Measurements from ENCODE around the gene GOLGA8H.
"Not testable (repeated sequence)": the region's sequence is repeated elsewhere in the genome, so short reads cannot be mapped to it uniquely, and the experiment has no call there.

Gene GOLGA8H, protein sequence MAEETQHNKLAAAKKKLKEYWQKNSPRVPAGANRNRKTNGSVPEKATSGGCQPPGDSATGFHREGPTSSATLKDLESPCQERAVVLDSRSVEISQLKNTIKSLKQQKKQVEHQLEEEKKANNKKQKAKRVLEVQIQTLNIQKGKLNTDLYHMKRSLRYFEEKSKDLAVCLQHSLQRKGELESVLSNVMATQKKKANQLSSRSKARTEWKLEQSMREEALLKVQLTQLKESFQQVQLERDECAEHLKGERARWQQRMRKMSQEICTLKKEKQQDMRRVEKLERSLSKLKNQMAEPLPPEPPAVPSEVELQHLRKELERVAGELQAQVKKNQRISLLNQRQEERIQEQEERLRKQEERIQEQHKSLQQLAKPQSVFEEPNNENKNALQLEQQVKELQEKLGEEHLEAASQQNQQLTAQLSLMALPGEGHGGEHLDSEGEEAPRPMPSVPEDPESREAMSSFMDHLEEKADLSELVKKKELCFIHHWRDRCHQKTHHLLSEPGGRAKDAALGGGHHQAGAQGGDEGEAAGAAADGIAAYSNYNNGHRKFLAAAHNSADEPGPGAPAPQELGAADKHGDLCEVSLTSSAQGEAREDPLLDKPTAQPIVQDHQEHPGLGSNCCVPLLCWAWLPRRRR

DNA sequence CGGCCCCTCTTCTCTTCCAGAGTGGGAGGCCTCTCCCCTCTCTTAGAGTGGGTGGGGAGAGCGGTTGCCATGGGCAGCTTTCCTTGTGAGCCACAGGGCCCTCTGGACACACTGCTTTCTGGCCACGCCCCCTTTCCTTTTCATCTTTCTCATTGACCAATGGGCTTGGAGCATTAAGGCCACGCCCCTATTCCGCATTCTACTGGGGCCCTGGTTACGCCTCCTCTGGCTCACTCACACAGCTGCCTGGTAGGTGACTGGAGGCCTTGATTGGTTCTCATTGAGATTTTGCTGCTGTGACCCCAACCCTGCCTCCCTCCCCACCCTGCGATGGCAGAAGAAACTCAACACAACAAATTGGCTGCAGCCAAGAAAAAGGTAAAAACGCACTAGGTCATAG lies at the start of gene GOLGA8H:
TSS of gene GOLGA8H (plus strand) at position 233 of the 400 bp plus-strand sequence. CDS start at position 331, 98 bp downstream.
- not testable (repeated sequence) for DNase-seq (ENCODE audit: low read depth in 3 of 3)

- not testable (repeated sequence) for DNase-seq (ENCODE audit: low read depth in 3 of 3)
Observed at GRCh38 chr15:30566949-30567348, 36.9 kb upstream of the GOLGA8H start.

DNA sequence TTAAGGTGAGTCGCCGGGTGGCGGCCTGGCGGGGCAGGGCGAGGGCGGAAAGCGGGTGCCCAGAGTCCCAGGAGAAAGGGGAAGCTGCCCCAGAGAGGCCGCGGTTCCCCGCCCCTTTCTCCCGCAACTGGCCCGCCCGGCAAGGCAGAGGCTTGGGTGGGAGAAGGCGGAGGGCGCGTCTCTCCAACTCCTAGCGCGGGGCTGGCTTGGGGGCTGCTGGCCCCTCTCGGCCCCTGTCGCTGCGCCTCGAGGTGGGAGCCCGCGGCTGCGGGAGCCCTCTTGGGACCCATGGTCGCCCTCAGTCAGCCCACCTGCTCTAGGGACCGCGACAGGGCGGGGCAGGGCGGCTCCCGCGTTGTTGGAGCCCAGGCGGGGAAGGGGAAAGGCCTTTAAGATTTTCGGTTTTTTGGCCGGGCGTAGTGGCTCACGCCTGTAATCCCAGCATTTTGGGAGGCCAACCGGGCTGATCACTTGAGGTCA lies 30.8 kb upstream of the GOLGA8H start:
- DNase-seq (ENCODE audit: low read depth in 3 of 3): not testable (repeated sequence)

DNA sequence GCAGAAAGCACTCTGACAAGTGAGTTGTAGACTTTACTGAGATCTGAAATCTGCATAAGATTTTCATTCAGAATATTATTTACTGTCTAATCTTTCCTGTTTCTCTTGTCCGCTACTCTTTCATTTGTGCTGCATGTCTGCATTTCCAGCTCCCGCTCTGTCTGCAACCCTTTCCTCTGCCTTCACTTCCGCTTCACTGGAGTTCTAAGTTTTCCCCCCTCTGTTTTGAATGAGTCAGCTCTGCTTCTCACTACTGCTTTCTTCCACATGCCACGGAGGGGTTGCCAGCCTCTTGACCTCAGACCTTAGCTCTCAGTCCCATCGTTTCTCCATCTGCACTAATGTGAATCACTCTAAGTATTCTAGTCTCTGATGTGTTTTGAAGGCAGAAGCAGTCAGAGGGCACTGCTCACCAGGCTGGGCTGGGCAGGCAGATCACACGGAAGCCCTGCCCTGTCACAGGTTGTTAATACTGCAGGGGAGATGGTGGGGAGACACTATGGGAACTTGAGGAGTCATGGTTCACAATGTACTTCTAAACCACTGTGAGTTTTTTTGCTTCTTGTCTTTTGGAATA lies 24.3 kb upstream of the GOLGA8H start:
- not testable (repeated sequence) for DNase-seq (ENCODE audit: low read depth in 3 of 3)

DNA sequence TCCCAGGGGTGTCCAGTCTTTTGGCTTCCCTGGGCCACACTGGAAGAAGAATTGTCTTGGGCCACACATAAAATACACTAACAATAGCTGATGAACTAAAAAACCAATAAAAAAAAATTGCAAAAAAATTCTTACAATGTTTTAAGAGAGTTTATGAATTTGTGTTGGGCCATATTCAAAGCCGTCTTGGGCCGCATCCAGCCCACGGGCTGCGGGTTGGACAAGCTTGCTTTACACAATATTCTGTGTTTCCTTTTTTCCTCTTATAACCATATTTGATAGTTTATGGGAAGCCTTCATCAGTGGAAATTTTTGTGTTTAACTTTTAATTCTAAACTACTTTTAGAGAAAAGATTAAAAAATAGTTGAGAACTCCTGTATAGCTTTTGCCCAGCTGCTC lies 23.1 kb upstream of the GOLGA8H start:
- not testable (repeated sequence) for DNase-seq (ENCODE audit: low read depth in 3 of 3)

DNA sequence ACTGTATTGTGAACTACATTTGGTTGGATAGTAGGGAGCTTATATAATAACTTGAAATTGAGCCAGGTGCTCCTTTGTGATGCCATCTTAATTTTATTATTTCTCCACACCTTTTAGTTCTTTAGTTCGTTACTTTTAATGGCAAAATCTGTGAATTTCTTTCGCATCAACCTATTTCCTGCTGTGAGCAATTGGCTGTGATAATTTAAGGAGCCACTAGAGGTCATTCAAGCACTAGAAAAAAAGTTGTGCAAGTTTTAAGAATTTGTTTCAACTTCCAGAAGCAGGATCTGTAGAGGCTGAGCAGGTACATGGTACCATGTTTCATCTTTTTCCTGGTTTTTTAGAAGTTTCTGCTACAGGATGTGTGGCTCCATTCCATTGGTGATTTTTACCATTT lies 4.9 kb upstream of the GOLGA8H start:
- DNase-seq (ENCODE audit: low read depth in 3 of 3): not testable (repeated sequence)

- DNase-seq (ENCODE audit: low read depth in 3 of 3): not testable (repeated sequence)
Observed at GRCh38 chr15:30612271-30612670, 8.4 kb downstream of the GOLGA8H start.

GRCh38 chr15:30621342-30621741 lies 17.5 kb downstream of the GOLGA8H start:
- not testable (repeated sequence) for DNase-seq (ENCODE audit: low read depth in 3 of 3)

- DNase-seq (ENCODE audit: low read depth in 3 of 3): peak; percentile 90 to 95 (median 90)
Observed at GRCh38 chr15:30625436-30626193, 21.8 kb downstream of the GOLGA8H start, which contains the start of gene ARHGAP11B. TSS of gene ARHGAP11B (plus strand) at chr15:30626128.

DNA sequence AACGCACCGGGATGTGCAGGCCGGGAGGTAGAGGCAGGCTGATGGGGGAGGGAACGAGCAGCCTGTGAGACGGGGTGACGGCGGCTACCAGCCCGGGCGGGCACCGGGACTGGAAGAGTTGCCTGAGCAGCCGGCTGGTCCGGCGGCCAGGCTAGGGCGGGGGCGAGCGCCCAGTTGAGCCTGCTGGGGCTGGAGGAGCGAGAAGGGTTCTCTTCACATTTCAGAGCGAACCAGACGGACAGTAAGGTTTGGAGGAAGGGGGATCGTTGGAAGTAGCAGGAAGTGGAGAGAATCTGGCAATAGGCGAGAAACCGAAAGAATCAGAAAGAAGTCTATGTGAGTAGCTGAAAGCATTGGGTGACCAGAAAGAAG lies 22.4 kb downstream of the GOLGA8H start:
- not testable (repeated sequence) for DNase-seq (ENCODE audit: low read depth in 3 of 3)

GRCh38 chr15:30626632-30627031 lies 22.8 kb downstream of the GOLGA8H start:
- peak in 1 of 3 experiments; percentile 2 for DNase-seq (ENCODE audit: low read depth in 3 of 3)

DNA sequence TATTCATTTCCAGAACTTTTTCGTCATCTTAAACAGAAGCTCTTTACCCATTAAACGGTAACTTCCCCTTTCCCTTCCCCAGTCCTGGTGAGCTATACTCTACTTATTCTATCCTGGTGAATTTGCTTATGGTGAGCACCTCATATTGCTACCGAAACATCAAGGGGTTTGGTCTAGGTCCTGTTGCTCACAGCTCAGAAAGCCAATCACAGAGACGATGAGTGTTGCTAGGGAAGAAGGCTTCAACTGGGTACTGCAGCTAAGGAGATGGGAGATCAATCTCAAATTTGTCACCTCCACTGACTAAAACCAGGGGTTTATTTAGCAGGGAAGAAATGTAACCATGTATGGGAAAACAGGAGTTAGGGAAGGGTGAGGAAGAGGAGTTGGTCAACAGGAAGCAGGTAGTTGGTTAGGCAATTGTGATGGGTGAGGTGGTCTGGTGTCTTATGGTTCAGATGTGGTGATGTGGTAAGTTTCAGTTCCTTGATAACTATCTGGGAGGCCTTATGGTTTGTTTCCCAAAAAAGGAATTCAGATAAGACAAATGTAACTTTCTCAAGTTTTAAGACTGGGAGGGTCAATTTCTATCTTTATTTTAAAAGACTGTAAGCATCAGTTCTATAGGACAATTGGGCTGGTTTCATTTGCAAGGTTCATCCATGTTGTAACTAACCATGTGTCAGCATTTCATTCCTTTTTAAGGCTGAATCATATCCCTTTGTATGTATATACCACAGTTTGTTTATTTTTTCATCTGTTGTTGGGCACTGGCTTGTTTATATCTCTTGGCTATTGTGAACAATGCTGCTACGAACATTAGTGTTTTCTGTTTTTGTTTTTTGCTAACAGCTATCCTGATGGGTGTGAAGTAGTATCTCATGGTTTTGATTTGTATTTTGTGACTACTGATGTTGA lies 46.4 kb downstream of the GOLGA8H start:
- DNase-seq (ENCODE audit: low read depth in 3 of 3): no peak

GRCh38 chr15:30661154-30661553 lies 57.3 kb downstream of the GOLGA8H start:
- not testable (repeated sequence) for DNase-seq (ENCODE audit: low read depth in 3 of 3)
